Ectodermal cell (in vitro differentiated cells): ENCODE measurements around the gene AK1.

Source experiments
- H3K27ac ChIP-seq: 2 replicates; pipeline ENCODE4 v1.7.0; 2013; ENCODE audit warnings: mild to moderate bottlenecking, low read depth, low read length; ENCODE audit not compliant: insufficient read depth, poor library complexity, severe bottlenecking
- H3K27me3 ChIP-seq: 2 replicates; pipeline ENCODE4 v1.7.0; 2013; ENCODE audit warnings: mild to moderate bottlenecking, low read length; ENCODE audit not compliant: insufficient read depth, control insufficient read depth, poor library complexity, severe bottlenecking
- H3K36me3 ChIP-seq: one replicate; pipeline ENCODE4 v1.7.0; 2013; ENCODE audit warnings: low read length; ENCODE audit not compliant: control insufficient read depth, insufficient read depth
- H3K4me1 ChIP-seq: one replicate; pipeline ENCODE4 v1.7.0; 2013; ENCODE audit warnings: low read length; ENCODE audit not compliant: control insufficient read depth, insufficient read depth
- H3K4me3 ChIP-seq: 2 replicates; pipeline ENCODE4 v1.7.0; 2013; ENCODE audit warnings: low read depth, low read length, control low read depth; ENCODE audit not compliant: insufficient read depth
- H3K9me3 ChIP-seq: 2 replicates; pipeline ENCODE4 v1.7.0; 2013; ENCODE audit warnings: mild to moderate bottlenecking, low read length, moderate library complexity; ENCODE audit not compliant: control insufficient read depth
- WGBS, 2 experiments: methylation state at CpG; one replicate each; pipeline ENCODE4 v1.1.7; 2013; ENCODE audit warnings: missing lambda C conversion rate in 2 of 2; 5-methylcytosine and 5-hydroxymethylcytosine counted together

AK1 gene

GRCh38 chr9:127897193-127897692 is 19.8 kb upstream of the AK1 start:
- Histone ChIP-seq H3K9me3 (no peaks in the 10 kb centered on the region), H3K27me3 (no peaks in the 10 kb centered on the region), H3K4me1 (peaks cover 14% of the 10 kb centered on the region), H3K36me3 (peaks cover 35% of the 10 kb centered on the region), H3K27ac (peak overlapping the region; percentile 76), H3K4me3 (peak overlapping the region; percentile 29)
- 4 to 6% methylated on average over 19 of the region's 19 CpGs for WGBS, 2 experiments

- Histone ChIP-seq H3K9me3 (no peaks in the 10 kb centered on the region), H3K4me3 (peak overlapping the region; percentile 29), H3K36me3 (peaks cover 35% of the 10 kb centered on the region), H3K27me3 (no peaks in the 10 kb centered on the region), H3K27ac (peak overlapping the region; percentile 4), H3K4me1 (peaks cover 14% of the 10 kb centered on the region)
- WGBS, 2 experiments: 71% methylated on average over 16 of the region's 16 CpGs
Measured at GRCh38 chr9:127896395-127897192, 19.1 kb upstream of the AK1 start.

- peaks cover 39% of the 10 kb centered on the region for H3K36me3 ChIP-seq
Measured at GRCh38 chr9:127895811-127896210, 18.3 kb upstream of the AK1 start.

GRCh38 chr9:127893392-127893791 is 15.9 kb upstream of the AK1 start:
- Histone ChIP-seq H3K4me1 (peaks cover 14% of the 10 kb centered on the region), H3K27me3 (no peaks in the 10 kb centered on the region), H3K27ac (no peak overlapping the region), H3K36me3 (peaks cover 50% of the 10 kb centered on the region), H3K9me3 (no peaks in the 10 kb centered on the region), H3K4me3 (no peak overlapping the region)
- WGBS, 2 experiments: 91 to 92% methylated on average over 4 of the region's 4 CpGs

More at GRCh38 chr9:127895811-127896210, 18.3 kb upstream of the AK1 start:
- no peak overlapping the region for H3K27ac ChIP-seq
- H3K4me3 ChIP-seq: no peak overlapping the region
- no peaks in the 10 kb centered on the region for H3K27me3 ChIP-seq
- H3K4me1 ChIP-seq: peaks cover 14% of the 10 kb centered on the region
- H3K9me3 ChIP-seq: no peaks in the 10 kb centered on the region
- 95% methylated on average over 8 of the region's 8 CpGs for WGBS, 2 experiments

- peaks cover 52% of the 10 kb centered on the region for H3K36me3 ChIP-seq
- H3K4me1 ChIP-seq: peaks cover 13% of the 10 kb centered on the region
- no peak overlapping the region for H3K27ac ChIP-seq
- 94 to 95% methylated on average over 6 of the region's 6 CpGs for WGBS, 2 experiments
- no peaks in the 10 kb centered on the region for H3K27me3 ChIP-seq
- H3K9me3 ChIP-seq: no peaks in the 10 kb centered on the region
- no peak overlapping the region for H3K4me3 ChIP-seq
Measured at GRCh38 chr9:127892831-127893230, 15.4 kb upstream of the AK1 start.

GRCh38 chr9:127890053-127890452 is 12.6 kb upstream of the AK1 start:
- Histone ChIP-seq H3K27me3 (no peaks in the 10 kb centered on the region), H3K4me1 (no peaks in the 10 kb centered on the region), H3K27ac (no peak overlapping the region), H3K9me3 (no peaks in the 10 kb centered on the region), H3K36me3 (peaks cover 56% of the 10 kb centered on the region), H3K4me3 (no peak overlapping the region)
- WGBS, 2 experiments: 91 to 93% methylated on average over 3 of the region's 3 CpGs

GRCh38 chr9:127887792-127888191 is 10.3 kb upstream of the AK1 start:
- H3K36me3 ChIP-seq: peaks cover 35% of the 10 kb centered on the region
- H3K9me3 ChIP-seq: no peaks in the 10 kb centered on the region
- 81 to 93% methylated on average over 2 of the region's 2 CpGs for WGBS, 2 experiments
- H3K4me1 ChIP-seq: no peaks in the 10 kb centered on the region
- no peaks in the 10 kb centered on the region for H3K27me3 ChIP-seq
- no peak overlapping the region for H3K27ac ChIP-seq
- H3K4me3 ChIP-seq: no peak overlapping the region

GRCh38 chr9:127886401-127886972 is 9.0 kb upstream of the AK1 start:
- no peak overlapping the region for H3K4me3 ChIP-seq
- 96 to 97% methylated on average over 18 of the region's 18 CpGs for WGBS, 2 experiments
- H3K4me1 ChIP-seq: no peaks in the 10 kb centered on the region
- H3K27me3 ChIP-seq: no peaks in the 10 kb centered on the region
- H3K27ac ChIP-seq: no peak overlapping the region
- peaks cover 32% of the 10 kb centered on the region for H3K36me3 ChIP-seq
- H3K9me3 ChIP-seq: no peaks in the 10 kb centered on the region

- Histone ChIP-seq H3K27ac (no peak overlapping the region), H3K4me1 (no peaks in the 10 kb centered on the region), H3K27me3 (no peaks in the 10 kb centered on the region), H3K36me3 (peaks cover 27% of the 10 kb centered on the region), H3K4me3 (no peak overlapping the region), H3K9me3 (no peaks in the 10 kb centered on the region)
- WGBS, 2 experiments: 74% methylated on average over 13 of the region's 13 CpGs
Measured at GRCh38 chr9:127885508-127886281, 8.2 kb upstream of the AK1 start.

GRCh38 chr9:127884976-127885490 is 7.6 kb upstream of the AK1 start:
- Histone ChIP-seq H3K36me3 (peaks cover 21% of the 10 kb centered on the region), H3K4me3 (no peak overlapping the region), H3K27ac (no peak overlapping the region), H3K9me3 (no peaks in the 10 kb centered on the region), H3K4me1 (no peaks in the 10 kb centered on the region), H3K27me3 (no peaks in the 10 kb centered on the region)
- 91% methylated on average over 15 of the region's 15 CpGs for WGBS, 2 experiments
